Measurements from ENCODE around the gene MICOS13.

The MICOS13 gene, protein sequence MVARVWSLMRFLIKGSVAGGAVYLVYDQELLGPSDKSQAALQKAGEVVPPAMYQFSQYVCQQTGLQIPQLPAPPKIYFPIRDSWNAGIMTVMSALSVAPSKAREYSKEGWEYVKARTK

DNA sequence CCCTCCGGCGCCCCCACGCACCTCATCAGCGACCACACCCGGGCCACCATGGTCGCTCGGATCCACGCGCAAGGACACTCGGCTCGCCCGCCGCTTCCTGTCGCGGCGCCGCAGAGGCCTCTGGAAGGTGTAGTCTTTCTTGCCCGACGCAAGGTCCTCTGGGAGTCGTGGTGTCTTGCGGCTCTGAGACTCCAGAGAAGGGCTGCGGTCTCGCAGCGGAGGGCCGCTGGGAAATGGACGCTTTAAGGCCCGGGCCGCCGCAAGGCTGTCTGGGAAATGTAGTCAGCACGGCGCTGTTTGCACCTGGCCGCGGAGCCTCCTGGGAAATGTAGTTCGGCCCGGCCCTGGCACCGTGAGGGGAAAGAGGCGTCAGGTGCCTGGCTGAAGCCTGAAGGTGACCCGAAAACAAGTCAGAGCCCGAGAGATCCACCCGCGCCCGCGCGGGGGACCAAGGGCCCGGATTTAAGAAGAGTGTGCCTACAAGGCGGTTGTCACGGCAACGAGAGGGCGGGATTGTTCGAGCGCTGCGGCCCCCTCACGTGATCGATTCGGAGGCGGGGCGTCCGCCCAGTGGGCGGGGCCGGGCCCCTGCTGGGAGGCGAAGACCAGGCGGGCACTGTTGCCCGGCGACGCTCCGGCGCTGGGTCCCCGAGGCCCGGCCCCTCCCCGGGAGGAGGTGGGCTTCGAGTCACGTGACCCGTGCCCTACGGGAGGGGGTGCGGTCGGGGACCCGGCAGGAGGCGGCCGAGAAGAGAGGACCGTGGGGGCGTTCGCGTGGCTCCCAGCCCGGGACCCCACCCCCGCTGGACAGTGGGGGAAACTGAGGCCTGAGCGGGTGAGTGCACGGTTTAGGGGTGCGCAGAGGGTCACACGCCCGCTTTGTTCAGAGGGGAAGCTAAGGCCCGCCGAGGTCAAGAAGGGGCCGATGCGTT lies at the start of gene MICOS13, which contains the start of gene HSD11B1L:
Gene MICOS13, minus strand, starts transcription at position 80 of the 932 bp plus-strand sequence. Its CDS starts 30 bp downstream, at position 50.
Gene HSD11B1L, plus strand, starts transcription at position 591 of the 932 bp plus-strand sequence. CDS start 3,806 bp downstream, outside the sequence.
- Histone ChIP-seq H3K4me3 (ENCODE audit: low read depth, low read length) (peak within 1 kb of the TSS; percentile 94), H3K36me3 (ENCODE audit: control insufficient read depth in 2 of 2, insufficient read depth in 1 of 2, low read length in 2 of 2) (peaks cover 0 to 6% of the 10 kb centered on the region in 2 experiments; a peak in 1 of 3 replicates), H3K27ac (ENCODE audit: extremely low read depth, low read depth, low read length) (peak within 1 kb of the TSS; percentile 44; the same call in 1 of the 2 replicates), H3K4me1 (ENCODE audit: control insufficient read depth, insufficient read depth, low read length) (no peaks in the 10 kb centered on the region), H3K9me3 (ENCODE audit: control insufficient read depth, insufficient read depth, low read depth, low read length) (no peaks in the 10 kb centered on the region)
- POLR2A ChIA-PET: interaction anchor here (0.6 to 1.8 kb wide), 3 partner anchors 21 to 1926 kb away, joined by 3 to 4 read pairs (median 4); partner anchors contain the start of gene SAFB
- CTCF ChIA-PET: interaction anchor here (1.1 kb wide), 1 partner anchor 11 kb away, joined by 3 read pairs; no protein-coding TSS in a partner anchor
- TF ChIP-seq ZNF639 (tag by site-specific recombination; IDR thresholded peaks at IDR 0.05) (0 out of 2 replicates have a peak, but pooled peaks have one; percentile 38), ZNF670 (tag by site-specific recombination; IDR thresholded peaks at IDR 0.05; ENCODE audit: low read depth) (no peak), ZNF518A (tag by site-specific recombination; conservative IDR thresholded peaks at IDR 0.05; ENCODE audit: low read depth) (no peak), ZNF426 (tag by site-specific recombination; IDR thresholded peaks at IDR 0.05) (no peak), ZNF280D (tag by site-specific recombination; IDR thresholded peaks at IDR 0.05) (no peak), ZBTB48 (tag by site-specific recombination; IDR thresholded peaks at IDR 0.05) (peak; percentile 8; the same call in 1 of the 2 replicates), ZNF513 (tag by site-specific recombination; IDR thresholded peaks at IDR 0.05) (no peak), ZFHX2 (tag by site-specific recombination; conservative IDR thresholded peaks at IDR 0.05) (peak; percentile 41; the same call in 1 of the 2 replicates), ZBTB17 (tag by site-specific recombination; IDR thresholded peaks at IDR 0.05) (peak; percentile 98), ZNF37A (tag by site-specific recombination; IDR thresholded peaks at IDR 0.05) (no peak), GLI4 (tag by site-specific recombination; IDR thresholded peaks at IDR 0.05) (no peak), ZNF747 (tag by site-specific recombination; IDR thresholded peaks at IDR 0.05) (no peak), WT1 (tag by site-specific recombination; IDR thresholded peaks at IDR 0.05) (no peak), ZNF140 (tag by site-specific recombination; IDR thresholded peaks at IDR 0.05) (no peak), ZXDB (tag by site-specific recombination; IDR thresholded peaks at IDR 0.05) (peak; percentile 86), SETDB1 (IDR thresholded peaks at IDR 0.05; ENCODE audit: insufficient read length, low read length) (no peak)
- TF ChIP-seq, protein P1, sequence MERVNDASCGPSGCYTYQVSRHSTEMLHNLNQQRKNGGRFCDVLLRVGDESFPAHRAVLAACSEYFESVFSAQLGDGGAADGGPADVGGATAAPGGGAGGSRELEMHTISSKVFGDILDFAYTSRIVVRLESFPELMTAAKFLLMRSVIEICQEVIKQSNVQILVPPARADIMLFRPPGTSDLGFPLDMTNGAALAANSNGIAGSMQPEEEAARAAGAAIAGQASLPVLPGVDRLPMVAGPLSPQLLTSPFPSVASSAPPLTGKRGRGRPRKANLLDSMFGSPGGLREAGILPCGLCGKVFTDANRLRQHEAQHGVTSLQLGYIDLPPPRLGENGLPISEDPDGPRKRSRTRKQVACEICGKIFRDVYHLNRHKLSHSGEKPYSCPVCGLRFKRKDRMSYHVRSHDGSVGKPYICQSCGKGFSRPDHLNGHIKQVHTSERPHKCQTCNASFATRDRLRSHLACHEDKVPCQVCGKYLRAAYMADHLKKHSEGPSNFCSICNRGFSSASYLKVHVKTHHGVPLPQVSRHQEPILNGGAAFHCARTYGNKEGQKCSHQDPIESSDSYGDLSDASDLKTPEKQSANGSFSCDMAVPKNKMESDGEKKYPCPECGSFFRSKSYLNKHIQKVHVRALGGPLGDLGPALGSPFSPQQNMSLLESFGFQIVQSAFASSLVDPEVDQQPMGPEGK (tag by site-specific recombination; IDR thresholded peaks at IDR 0.05): peak; percentile 80
- TF ChIP-seq, protein P2, sequence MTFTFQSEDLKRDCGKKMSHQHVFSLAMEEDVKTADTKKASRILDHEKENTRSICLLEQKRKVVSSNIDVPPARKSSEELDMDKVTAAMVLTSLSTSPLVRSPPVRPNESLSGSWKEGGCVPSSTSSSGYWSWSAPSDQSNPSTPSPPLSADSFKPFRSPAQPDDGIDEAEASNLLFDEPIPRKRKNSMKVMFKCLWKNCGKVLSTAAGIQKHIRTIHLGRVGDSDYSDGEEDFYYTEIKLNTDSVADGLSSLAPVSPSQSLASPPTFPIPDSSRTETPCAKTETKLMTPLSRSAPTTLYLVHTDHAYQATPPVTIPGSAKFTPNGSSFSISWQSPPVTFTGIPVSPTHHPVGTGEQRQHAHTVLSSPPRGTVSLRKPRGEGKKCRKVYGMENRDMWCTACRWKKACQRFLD (tag by site-specific recombination; IDR thresholded peaks at IDR 0.05): no peak
- TF ChIP-seq, protein P3, sequence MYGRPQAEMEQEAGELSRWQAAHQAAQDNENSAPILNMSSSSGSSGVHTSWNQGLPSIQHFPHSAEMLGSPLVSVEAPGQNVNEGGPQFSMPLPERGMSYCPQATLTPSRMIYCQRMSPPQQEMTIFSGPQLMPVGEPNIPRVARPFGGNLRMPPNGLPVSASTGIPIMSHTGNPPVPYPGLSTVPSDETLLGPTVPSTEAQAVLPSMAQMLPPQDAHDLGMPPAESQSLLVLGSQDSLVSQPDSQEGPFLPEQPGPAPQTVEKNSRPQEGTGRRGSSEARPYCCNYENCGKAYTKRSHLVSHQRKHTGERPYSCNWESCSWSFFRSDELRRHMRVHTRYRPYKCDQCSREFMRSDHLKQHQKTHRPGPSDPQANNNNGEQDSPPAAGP (tag by site-specific recombination; IDR thresholded peaks at IDR 0.05): 0 out of 2 replicates have a peak, but pooled peaks have one; percentile 10

Measured in HEK293 (cell line).